Esophagus mucosa (tissue), 1 donor: ENCODE results near the gene PIK3R2. TPM values are rescaled to one million over a fixed set of nuclear protein-coding genes. Genes with fewer than 3 reads are reported as not detected.

Experiments
- ATAC-seq: fragments of 200-7000 bp; cut with Tn5 transposase; one replicate; pipeline ENCODE4 v1.9.1; 2020
- total RNA-seq: library from RNA; stranded (reverse); gene quantifications from one replicate; pipeline ENCODE4 v1.2.4, GENCODE V29; 2023
- donor health status: DM: yes; HTN: yes; CAD: no.

The PIK3R2 gene
- total RNA-seq, 1 donor from 2014 or later: 35.6 TPM

GRCh38 chr19:18126097-18126496 lies 26.9 kb upstream of the PIK3R2 start:
- no peak for ATAC-seq

- no peak for ATAC-seq
These were observed 24.9 kb upstream of the PIK3R2 start for GRCh38 chr19:18128044-18128443.

GRCh38 chr19:18128805-18129204 lies 24.2 kb upstream of the PIK3R2 start:
- no peak for ATAC-seq

GRCh38 chr19:18130523-18131242 lies 22.3 kb upstream of the PIK3R2 start:
- ATAC-seq: no peak

- peak; percentile 24 for ATAC-seq
These were observed 20.9 kb upstream of the PIK3R2 start for GRCh38 chr19:18131841-18132596.

GRCh38 chr19:18135712-18136584 lies 17.0 kb upstream of the PIK3R2 start:
- ATAC-seq: no peak

GRCh38 chr19:18137242-18137641 lies 15.7 kb upstream of the PIK3R2 start:
- ATAC-seq: no peak

GRCh38 chr19:18137657-18138339 lies 15.2 kb upstream of the PIK3R2 start:
- peak; percentile 12 for ATAC-seq

- no peak for ATAC-seq
These were observed 12.5 kb upstream of the PIK3R2 start for GRCh38 chr19:18140473-18140872.

GRCh38 chr19:18141031-18141430 lies 11.9 kb upstream of the PIK3R2 start:
- ATAC-seq: no peak

- no peak for ATAC-seq
These were observed 9.1 kb upstream of the PIK3R2 start for GRCh38 chr19:18143902-18144301.

- ATAC-seq: peak; percentile 4
These were observed 8.6 kb upstream of the PIK3R2 start for GRCh38 chr19:18144361-18144760.

GRCh38 chr19:18144906-18145305 lies 8.1 kb upstream of the PIK3R2 start:
- no peak for ATAC-seq

GRCh38 chr19:18145391-18145999 lies 7.5 kb upstream of the PIK3R2 start:
- ATAC-seq: no peak

- ATAC-seq: no peak
These were observed 5.6 kb upstream of the PIK3R2 start for GRCh38 chr19:18147396-18147795.

GRCh38 chr19:18149596-18149975 lies 3.4 kb upstream of the PIK3R2 start:
- no peak for ATAC-seq

GRCh38 chr19:18150776-18151624 lies 2.0 kb upstream of the PIK3R2 start:
- no peak for ATAC-seq

GRCh38 chr19:18152442-18152816 lies 534 bp upstream of the PIK3R2 start:
- peak; percentile 55 for ATAC-seq

GRCh38 chr19:18153556-18154134 lies 682 bp downstream of the PIK3R2 start:
- ATAC-seq: no peak
